22Rv1 (cell line): ENCODE measurements around the gene VMP1.

ENCODE experiments used
- ZFX ChIP-seq: fragments of 450-650 bp; IDR thresholded peaks from 2 replicates; pipeline ENCODE4 v1.6.1; 2017; ENCODE audit warnings: antibody characterized with exemption, borderline replicate concordance
- TF ChIP-seq, protein P1 (sequence below): fragments of 450-650 bp; IDR thresholded peaks from 2 replicates; pipeline ENCODE4 v1.5.1; 2017; ENCODE audit warnings: mild to moderate bottlenecking

GRCh38 chr17:59874376-59874775 is 166.9 kb downstream of the VMP1 start:
- TF ChIP-seq, protein P1, sequence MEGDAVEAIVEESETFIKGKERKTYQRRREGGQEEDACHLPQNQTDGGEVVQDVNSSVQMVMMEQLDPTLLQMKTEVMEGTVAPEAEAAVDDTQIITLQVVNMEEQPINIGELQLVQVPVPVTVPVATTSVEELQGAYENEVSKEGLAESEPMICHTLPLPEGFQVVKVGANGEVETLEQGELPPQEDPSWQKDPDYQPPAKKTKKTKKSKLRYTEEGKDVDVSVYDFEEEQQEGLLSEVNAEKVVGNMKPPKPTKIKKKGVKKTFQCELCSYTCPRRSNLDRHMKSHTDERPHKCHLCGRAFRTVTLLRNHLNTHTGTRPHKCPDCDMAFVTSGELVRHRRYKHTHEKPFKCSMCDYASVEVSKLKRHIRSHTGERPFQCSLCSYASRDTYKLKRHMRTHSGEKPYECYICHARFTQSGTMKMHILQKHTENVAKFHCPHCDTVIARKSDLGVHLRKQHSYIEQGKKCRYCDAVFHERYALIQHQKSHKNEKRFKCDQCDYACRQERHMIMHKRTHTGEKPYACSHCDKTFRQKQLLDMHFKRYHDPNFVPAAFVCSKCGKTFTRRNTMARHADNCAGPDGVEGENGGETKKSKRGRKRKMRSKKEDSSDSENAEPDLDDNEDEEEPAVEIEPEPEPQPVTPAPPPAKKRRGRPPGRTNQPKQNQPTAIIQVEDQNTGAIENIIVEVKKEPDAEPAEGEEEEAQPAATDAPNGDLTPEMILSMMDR, result no peak
- no peak for TF ChIP-seq ZFX
